PFSK-1 (cell line): Measurements from ENCODE around the gene MBNL1.

Source experiments
- FOXP2 ChIP-seq: optimal IDR thresholded peaks from 2 replicates; pipeline ENCODE3; 2011; ENCODE audit warnings: borderline replicate concordance, control low read depth, inconsistent platforms; ENCODE audit not compliant: insufficient read depth; ENCODE audit errors: extremely low read length, extremely low read depth
- POLR2AphosphoS5 ChIP-seq: IDR thresholded peaks from 2 replicates; pipeline ENCODE4 v1.6.1; 2012; ENCODE audit warnings: low read depth, mild to moderate bottlenecking, control low read depth, low read length, moderate library complexity
- SIN3A ChIP-seq: IDR thresholded peaks from 2 replicates; pipeline ENCODE4 v1.6.1; 2012; ENCODE audit warnings: mild to moderate bottlenecking, low read length, moderate library complexity, borderline replicate concordance; ENCODE audit not compliant: insufficient read depth
- TAF1 ChIP-seq: IDR thresholded peaks from 2 replicates; pipeline ENCODE4 v1.6.1; 2012; ENCODE audit warnings: low read length, control low read depth, borderline replicate concordance; ENCODE audit not compliant: insufficient read depth
- TF ChIP-seq, protein P1 (sequence below), 2 experiments: IDR thresholded peaks; 2 replicates each; pipeline versions ENCODE4 v1.6.1 to v1.8.0; 2011 to 2012; ENCODE audit warnings: low read depth in 2 of 2, low read length in 2 of 2, control low read depth in 1 of 2, inconsistent platforms in 1 of 2, mild to moderate bottlenecking in 1 of 2, moderate library complexity in 1 of 2; ENCODE audit not compliant: insufficient read depth in 1 of 2

MBNL1 gene

DNA sequence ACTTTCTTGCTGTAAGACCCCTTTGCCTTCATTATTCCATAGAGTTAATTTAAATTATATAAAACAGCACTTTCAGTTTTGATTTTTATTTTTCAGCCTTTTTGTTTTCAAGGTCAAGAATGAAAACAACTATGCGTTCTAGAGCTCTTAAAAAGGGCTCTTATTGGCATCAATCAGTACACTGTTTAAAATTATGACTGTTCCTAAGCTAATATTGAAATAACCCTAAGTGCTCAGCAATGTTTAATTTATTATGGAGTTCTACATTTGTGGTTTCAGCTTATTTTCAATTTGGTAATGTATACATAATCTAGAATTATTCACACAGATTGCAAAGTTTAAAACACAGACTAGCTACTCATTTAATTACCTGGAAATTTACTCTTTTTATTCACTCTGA lies 179.4 kb downstream of the MBNL1 start:
- TF ChIP-seq FOXP2 (no peak), POLR2AphosphoS5 (no peak), TAF1 (no peak)

DNA sequence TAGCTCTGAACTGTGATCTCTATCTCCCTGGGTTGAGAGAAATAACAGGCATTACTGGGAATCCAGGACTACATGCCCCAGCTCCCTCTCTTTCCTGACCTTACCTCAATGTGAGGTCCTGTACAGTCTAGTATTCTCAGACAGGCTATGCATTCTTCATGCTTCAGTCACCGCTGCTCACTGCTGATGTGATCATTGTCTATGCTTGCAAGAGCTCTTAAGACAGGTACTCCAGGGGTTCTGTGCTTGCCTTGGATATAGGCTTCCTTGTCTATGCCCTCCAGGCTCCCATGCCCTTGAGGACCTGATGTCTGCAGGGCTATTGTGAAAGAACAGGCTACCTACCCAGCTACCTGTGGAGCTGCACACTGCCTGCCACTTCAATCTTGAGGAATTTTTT lies 183.6 kb downstream of the MBNL1 start:
- no peak for TF ChIP-seq POLR2AphosphoS5
- no peak for TF ChIP-seq SIN3A
- no peak for TF ChIP-seq TAF1
- TF ChIP-seq FOXP2: no peak
- TF ChIP-seq, protein P1, sequence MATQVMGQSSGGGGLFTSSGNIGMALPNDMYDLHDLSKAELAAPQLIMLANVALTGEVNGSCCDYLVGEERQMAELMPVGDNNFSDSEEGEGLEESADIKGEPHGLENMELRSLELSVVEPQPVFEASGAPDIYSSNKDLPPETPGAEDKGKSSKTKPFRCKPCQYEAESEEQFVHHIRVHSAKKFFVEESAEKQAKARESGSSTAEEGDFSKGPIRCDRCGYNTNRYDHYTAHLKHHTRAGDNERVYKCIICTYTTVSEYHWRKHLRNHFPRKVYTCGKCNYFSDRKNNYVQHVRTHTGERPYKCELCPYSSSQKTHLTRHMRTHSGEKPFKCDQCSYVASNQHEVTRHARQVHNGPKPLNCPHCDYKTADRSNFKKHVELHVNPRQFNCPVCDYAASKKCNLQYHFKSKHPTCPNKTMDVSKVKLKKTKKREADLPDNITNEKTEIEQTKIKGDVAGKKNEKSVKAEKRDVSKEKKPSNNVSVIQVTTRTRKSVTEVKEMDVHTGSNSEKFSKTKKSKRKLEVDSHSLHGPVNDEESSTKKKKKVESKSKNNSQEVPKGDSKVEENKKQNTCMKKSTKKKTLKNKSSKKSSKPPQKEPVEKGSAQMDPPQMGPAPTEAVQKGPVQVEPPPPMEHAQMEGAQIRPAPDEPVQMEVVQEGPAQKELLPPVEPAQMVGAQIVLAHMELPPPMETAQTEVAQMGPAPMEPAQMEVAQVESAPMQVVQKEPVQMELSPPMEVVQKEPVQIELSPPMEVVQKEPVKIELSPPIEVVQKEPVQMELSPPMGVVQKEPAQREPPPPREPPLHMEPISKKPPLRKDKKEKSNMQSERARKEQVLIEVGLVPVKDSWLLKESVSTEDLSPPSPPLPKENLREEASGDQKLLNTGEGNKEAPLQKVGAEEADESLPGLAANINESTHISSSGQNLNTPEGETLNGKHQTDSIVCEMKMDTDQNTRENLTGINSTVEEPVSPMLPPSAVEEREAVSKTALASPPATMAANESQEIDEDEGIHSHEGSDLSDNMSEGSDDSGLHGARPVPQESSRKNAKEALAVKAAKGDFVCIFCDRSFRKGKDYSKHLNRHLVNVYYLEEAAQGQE (IDR thresholded peaks at IDR 0.05; ENCODE audit: insufficient read depth in 1 of 2, low read depth in 2 of 2, low read length in 2 of 2): no peak

DNA sequence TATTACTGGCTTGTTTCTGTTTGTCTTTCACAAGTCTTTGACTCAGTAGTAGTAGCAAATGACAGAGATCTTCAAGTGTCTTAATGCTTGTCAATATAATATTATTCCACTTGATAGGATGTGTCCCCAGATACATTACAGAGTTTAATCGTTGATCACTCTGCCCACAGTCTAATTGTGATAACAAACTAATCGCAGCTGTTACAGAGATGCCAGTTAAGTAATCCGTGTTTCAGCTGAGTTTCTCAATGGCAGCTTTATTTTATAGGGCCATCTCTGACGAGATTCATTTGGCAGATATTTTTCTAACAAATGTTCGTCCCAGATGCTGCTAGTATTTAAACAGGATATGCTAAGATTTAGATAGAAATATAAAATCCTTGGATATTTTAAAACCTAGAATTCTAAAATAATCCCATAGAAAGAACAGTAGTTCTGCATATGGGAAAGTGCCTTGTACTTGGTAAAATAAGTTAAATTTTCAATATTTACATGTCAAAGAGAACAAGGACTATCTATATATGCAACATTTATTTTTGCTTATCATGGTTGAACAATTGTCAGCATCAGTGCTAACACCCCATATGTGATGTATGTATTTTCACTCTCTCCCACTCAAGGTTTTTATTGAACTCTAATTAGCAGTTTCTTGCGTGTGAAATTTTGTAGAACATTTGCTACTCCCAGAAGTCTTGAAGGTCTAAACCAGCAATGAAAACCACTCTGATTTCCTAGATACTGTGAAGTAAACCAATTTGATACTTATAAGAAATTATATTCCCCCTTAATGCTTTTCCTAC lies 185.5 kb downstream of the MBNL1 start:
- TF ChIP-seq, protein P1 (IDR thresholded peaks at IDR 0.05; ENCODE audit: insufficient read depth in 1 of 2, low read depth in 2 of 2, low read length in 2 of 2): no peak
- TF ChIP-seq POLR2AphosphoS5: no peak
- TF ChIP-seq FOXP2: no peak
- TF ChIP-seq SIN3A: no peak
- no peak for TF ChIP-seq TAF1

DNA sequence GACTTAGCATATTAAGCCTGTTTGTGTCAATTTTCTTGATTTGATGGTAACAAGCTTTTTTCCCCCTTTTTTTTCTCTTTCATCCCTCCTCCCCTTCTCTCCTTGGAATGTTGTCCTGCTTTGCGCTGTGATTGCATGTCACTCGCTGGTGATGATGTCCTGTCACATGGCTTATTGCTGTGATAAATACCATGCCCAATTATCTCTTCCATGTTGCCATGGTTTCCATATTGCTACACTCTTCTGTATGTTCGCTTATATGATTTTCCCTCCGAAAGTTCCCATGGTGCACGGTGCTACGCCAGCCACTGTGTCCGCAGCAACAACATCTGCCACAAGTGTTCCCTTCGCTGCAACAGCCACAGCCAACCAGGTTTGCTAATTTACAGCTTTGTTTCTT lies 187.3 kb downstream of the MBNL1 start:
- TF ChIP-seq POLR2AphosphoS5 (no peak), SIN3A (no peak), FOXP2 (no peak), TAF1 (no peak)
- TF ChIP-seq, protein P1 (IDR thresholded peaks at IDR 0.05; ENCODE audit: insufficient read depth in 1 of 2, low read depth in 2 of 2, low read length in 2 of 2): no peak

DNA sequence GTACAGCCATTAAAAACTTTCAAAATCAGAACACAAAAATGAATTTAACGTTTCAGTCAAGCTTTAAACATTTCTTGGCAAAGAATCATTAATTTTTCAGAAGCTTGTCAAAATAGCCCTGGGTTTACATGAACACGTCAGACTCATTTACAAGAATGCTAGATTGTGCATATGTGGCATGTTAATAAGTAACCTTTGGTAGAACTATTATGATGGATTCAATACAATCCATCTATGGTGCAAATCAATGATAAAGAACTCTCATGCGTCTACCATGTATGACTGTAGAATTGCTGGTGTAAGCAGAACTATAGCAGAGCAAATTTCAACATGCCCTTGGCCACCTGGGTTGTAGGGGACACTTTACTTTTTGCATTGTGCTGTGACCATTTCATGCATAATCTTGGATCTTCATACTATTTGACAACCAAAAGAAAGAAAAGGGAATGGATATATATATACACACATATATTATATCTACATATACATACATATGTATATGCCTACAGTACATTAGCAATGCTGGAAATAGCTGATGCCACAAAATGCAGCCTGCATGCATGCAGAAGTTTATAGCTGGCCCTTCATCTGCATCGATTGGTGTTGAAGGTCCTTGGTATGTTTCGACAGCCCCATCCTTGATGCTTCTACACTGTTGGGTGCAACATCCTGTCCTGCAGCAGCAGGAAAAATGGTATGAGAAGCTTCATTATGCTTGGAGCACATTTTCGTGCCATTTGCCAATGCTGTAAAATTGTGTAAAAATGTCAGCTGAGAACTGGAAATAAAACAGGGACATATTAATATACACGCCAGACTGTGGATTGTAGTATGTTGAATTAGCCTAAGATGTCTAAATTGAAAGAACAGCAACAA lies 189.0 kb downstream of the MBNL1 start:
- no peak for TF ChIP-seq POLR2AphosphoS5
- TF ChIP-seq FOXP2: no peak
- no peak for TF ChIP-seq SIN3A
- TF ChIP-seq, protein P1 (IDR thresholded peaks at IDR 0.05; ENCODE audit: insufficient read depth in 1 of 2, low read depth in 2 of 2, low read length in 2 of 2): no peak
- TF ChIP-seq TAF1: no peak
